K562 (cell line): ENCODE measurements around the gene MYO1F. TPM values are rescaled to one million over a fixed set of nuclear protein-coding genes. Genes with fewer than 3 reads are reported as not detected.

Source experiments
- ATF2 ChIP-seq: sonication (generic); formaldehyde crosslinking; IDR thresholded peaks from 2 replicates; pipeline ENCODE4 v1.8.1; 2022; ENCODE audit warnings: missing genetic modification reagents
- BRD9 ChIP-seq: fragments of 450-650 bp; IDR thresholded peaks from 2 replicates; pipeline ENCODE4 v1.6.1; 2018; ENCODE audit warnings: low read depth; ENCODE audit not compliant: partially characterized antibody
- CREM ChIP-seq: IDR thresholded peaks from 2 replicates; pipeline ENCODE4 v1.6.1; 2014; ENCODE audit warnings: antibody characterized with exemption, low read depth
- DIDO1 ChIP-seq: fragments of 450-650 bp; IDR thresholded peaks from 2 replicates; pipeline ENCODE4 v1.6.1; 2016; ENCODE audit warnings: low read depth, missing biosample characterization, missing genetic modification characterization
- E2F1 ChIP-seq: sonication (generic); formaldehyde crosslinking; IDR thresholded peaks from 2 replicates; pipeline ENCODE4 v1.8.1; 2023; ENCODE audit warnings: mild to moderate bottlenecking, missing genetic modification reagents, moderate library complexity
- ETV1 ChIP-seq: fragments of 450-650 bp; conservative IDR thresholded peaks from 2 replicates; pipeline ENCODE4 v1.6.1; 2016; ENCODE audit warnings: missing genetic modification characterization, control low read depth, low read depth, missing compliant biosample characterization
- ETV5 ChIP-seq: sonication (generic); formaldehyde crosslinking; IDR thresholded peaks from 2 replicates; pipeline ENCODE4 v1.4.0; 2020; ENCODE audit warnings: low read depth, mild to moderate bottlenecking, missing genetic modification reagents
- GABPA ChIP-seq: fragments of 200-800 bp; sonication (Bioruptor generic); conservative IDR thresholded peaks from 2 replicates; pipeline ENCODE4 v1.6.1; 2016; ENCODE audit warnings: low read depth, missing genetic modification characterization, missing compliant biosample characterization
- KLF13 ChIP-seq: fragments of 450-650 bp; IDR thresholded peaks from 2 replicates; pipeline ENCODE4 v1.6.1; 2016; ENCODE audit warnings: missing genetic modification characterization, low read depth, mild to moderate bottlenecking, missing compliant biosample characterization, moderate library complexity, borderline replicate concordance
- MAZ ChIP-seq, 2 experiments: fragments of 450-650 bp in 1 of 2; sonication (generic) in 1 of 2; formaldehyde crosslinking; IDR thresholded peaks in 1 of 2; conservative IDR thresholded peaks in 1 of 2; 2 replicates each; pipeline versions ENCODE4 v1.4.0 to v1.5.0; 2020; ENCODE audit warnings: mild to moderate bottlenecking in 1 of 2, missing genetic modification reagents in 1 of 2
- MCM3 ChIP-seq: fragments of 450-650 bp; IDR thresholded peaks from 2 replicates; pipeline ENCODE4 v1.6.1; 2016
- MEIS2 ChIP-seq: fragments of 450-650 bp; IDR thresholded peaks from 2 replicates; pipeline ENCODE4 v1.6.1; 2014; ENCODE audit warnings: mild to moderate bottlenecking; ENCODE audit not compliant: partially characterized antibody
- MNT ChIP-seq, 2 experiments: fragments of 450-650 bp; conservative IDR thresholded peaks; 2 replicates each; pipeline ENCODE4 v1.6.1; 2017; ENCODE audit warnings: mild to moderate bottlenecking in 2 of 2, moderate library complexity in 2 of 2
- MTA1 ChIP-seq: fragments of 450-650 bp; IDR thresholded peaks from 2 replicates; pipeline ENCODE4 v1.6.1; 2017; ENCODE audit warnings: borderline replicate concordance
- RB1 ChIP-seq: fragments of 450-650 bp; IDR thresholded peaks from 2 replicates; pipeline ENCODE4 v1.6.1; 2017; ENCODE audit warnings: low read depth, mild to moderate bottlenecking
- SMARCA4 ChIP-seq: fragments of 450-650 bp; IDR thresholded peaks from 2 replicates; pipeline ENCODE4 v1.6.1; 2016
- SRF ChIP-seq, 2 experiments: fragments of 250-450, 450-650 bp in 1 of 2; sonication (Bioruptor Pico) in 1 of 2; sonication (generic) in 1 of 2; formaldehyde crosslinking; IDR thresholded peaks; 2 replicates each; pipeline versions ENCODE4 v1.5.0 to v1.5.1; 2020 to 2022; ENCODE audit warnings: mild to moderate bottlenecking in 1 of 2, missing genetic modification reagents in 1 of 2
- TBL1XR1 ChIP-seq, 2 experiments: IDR thresholded peaks; 2 replicates each; pipeline ENCODE4 v1.6.1; 2012; ENCODE audit warnings: improper control_type of control experiment in 2 of 2, low read length in 2 of 2, mild to moderate bottlenecking in 1 of 2
- TEAD1 ChIP-seq, 2 experiments: fragments of 450-650 bp in 1 of 2; sonication (generic) in 1 of 2; formaldehyde crosslinking; IDR thresholded peaks; 2 replicates each; pipeline versions ENCODE4 v1.4.0 to v1.8.0; 2020 to 2022; ENCODE audit warnings: mild to moderate bottlenecking in 2 of 2, missing genetic modification reagents in 1 of 2
- ZBED1 ChIP-seq: IDR thresholded peaks from 2 replicates; pipeline ENCODE4 v1.6.1; 2014
- ZNF174 ChIP-seq: fragments of 250-450 bp; sonication (Bioruptor Pico); IDR thresholded peaks from 2 replicates; pipeline ENCODE4 v1.4.0; 2020; ENCODE audit warnings: mild to moderate bottlenecking
- ZNF41 ChIP-seq: fragments of 250-450 bp; sonication (Bioruptor Pico); conservative IDR thresholded peaks from 2 replicates; pipeline ENCODE4 v1.4.0; 2020; ENCODE audit warnings: mild to moderate bottlenecking
- ZNF695 ChIP-seq: fragments of 450-650 bp; formaldehyde crosslinking; IDR thresholded peaks from 2 replicates; pipeline ENCODE4 v1.4.0; 2020; ENCODE audit warnings: mild to moderate bottlenecking, moderate library complexity
- polyA plus RNA-seq, 8 experiments: library from polyadenylated mRNA; depleted of rRNA in 4 of 8; stranded (reverse) in 5 of 8; unstranded in 3 of 8; fragments of >200 nt; fragmentation: Nextera tagmentation in 2 of 8; fragmentation: Illumina TruSeq in 1 of 8; extraction: Ambion mirVana in 2 of 8; extraction: Trizol in 1 of 8; gene quantifications; 2 replicates each; pipeline versions ENCODE4 v1.2.1 to v1.2.3, GENCODE V29; 2011 to 2014; ENCODE audit warnings: inconsistent platforms in 1 of 8, missing spikeins in 1 of 8
- total RNA-seq, 7 experiments: library from RNA; depleted of rRNA in 6 of 7; stranded (reverse); fragments of >200 nt in 6 of 7; fragmentation: Illumina TruSeq in 2 of 7; extraction: Trizol in 2 of 7; gene quantifications; 2 replicates each; pipeline versions ENCODE4 v1.2.1 to v1.2.3, GENCODE V29; 2011 to 2021; ENCODE audit warnings: low replicate concordance in 1 of 7
- TF ChIP-seq, protein P1 (sequence below): fragments of 250-450 bp; sonication (Bioruptor Pico); IDR thresholded peaks from 2 replicates; pipeline ENCODE4 v1.5.1; 2021; ENCODE audit warnings: mild to moderate bottlenecking

Gene MYO1F
- total and polyA plus RNA-seq, 9 of the 15 experiments (the other 6 are each of a cell fraction or from before 2014, with no cell fraction given): 0.78 to 9.4 (median 4.3) TPM

DNA sequence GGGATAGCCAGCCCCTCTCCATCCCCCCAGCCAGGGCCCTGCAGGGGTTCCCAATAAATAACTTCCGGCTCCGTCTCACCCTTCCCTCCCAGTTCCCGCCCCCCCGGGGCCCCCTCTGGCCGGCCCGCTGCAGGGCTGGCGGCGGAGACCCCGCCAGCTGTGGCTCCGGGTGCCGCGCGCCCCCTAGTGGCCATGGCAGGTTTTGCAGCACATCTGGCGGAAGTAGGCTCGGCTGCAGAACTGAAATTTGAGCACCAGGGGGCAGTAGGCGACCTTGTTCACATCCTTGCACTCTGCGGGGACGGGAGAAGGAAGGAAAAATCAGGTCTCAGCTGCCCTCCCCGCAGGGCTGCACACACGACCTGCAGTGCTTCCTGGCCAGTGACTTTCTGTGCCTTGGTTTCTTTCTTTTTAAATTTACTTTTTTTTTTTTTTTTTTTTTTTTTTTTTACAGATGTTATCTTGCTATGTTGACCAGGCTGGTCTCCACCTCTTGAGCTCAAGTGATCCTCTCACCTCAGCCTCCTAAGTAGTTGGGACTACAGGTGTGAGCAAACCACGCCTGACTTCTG, 3.6 kb upstream of the MYO1F start (continued):
- TF ChIP-seq E2F1 (CRISPR knock-in tag): no peak
- peak; percentile 91 for TF ChIP-seq ETV1
- TF ChIP-seq TBL1XR1 (IDR thresholded peaks at IDR 0.05; ENCODE audit: low read length in 2 of 2): 0 out of 4 replicates have a peak, but pooled peaks of 1 of the 2 experiments have one; percentile 49
- TF ChIP-seq SRF (CRISPR knock-in tag; IDR thresholded peaks at IDR 0.05): no peak
- no peak for TF ChIP-seq MCM3
- TF ChIP-seq MEIS2: no peak
- TF ChIP-seq RB1: peak; percentile 94
- TF ChIP-seq DIDO1 (tag): no peak
- TF ChIP-seq, protein P1, sequence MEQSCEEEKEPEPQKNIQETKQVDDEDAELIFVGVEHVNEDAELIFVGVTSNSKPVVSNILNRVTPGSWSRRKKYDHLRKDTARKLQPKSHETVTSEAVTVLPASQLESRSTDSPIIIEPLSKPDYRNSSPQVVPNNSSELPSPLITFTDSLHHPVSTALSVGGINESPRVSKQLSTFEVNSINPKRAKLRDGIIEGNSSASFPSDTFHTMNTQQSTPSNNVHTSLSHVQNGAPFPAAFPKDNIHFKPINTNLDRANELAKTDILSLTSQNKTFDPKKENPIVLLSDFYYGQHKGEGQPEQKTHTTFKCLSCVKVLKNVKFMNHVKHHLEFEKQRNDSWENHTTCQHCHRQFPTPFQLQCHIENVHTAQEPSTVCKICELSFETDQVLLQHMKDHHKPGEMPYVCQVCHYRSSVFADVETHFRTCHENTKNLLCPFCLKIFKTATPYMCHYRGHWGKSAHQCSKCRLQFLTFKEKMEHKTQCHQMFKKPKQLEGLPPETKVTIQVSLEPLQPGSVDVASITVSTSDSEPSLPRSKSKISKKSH (CRISPR knock-in tag): no peak
- TF ChIP-seq CREM: peak; percentile 45; the same call in 1 of the 2 replicates
- no peak for TF ChIP-seq BRD9
- TF ChIP-seq MNT (conservative IDR thresholded peaks at IDR 0.05): 0 out of 4 replicates have a peak, but pooled peaks of 1 of the 2 experiments have one; percentile 20
- TF ChIP-seq ZNF174 (CRISPR knock-in tag): no peak
- TF ChIP-seq MAZ (CRISPR knock-in tag; conservative IDR thresholded peaks at IDR 0.05 in 1 of 2, IDR thresholded peaks at IDR 0.05 in 1 of 2): peak in 1 of 2 experiments; percentile 79; a peak in 3 of 4 replicates
- TF ChIP-seq ZNF695 (CRISPR knock-in tag): no peak
- TF ChIP-seq ZNF41 (CRISPR knock-in tag): no peak
- no peak for TF ChIP-seq ATF2 (CRISPR knock-in tag)
- TF ChIP-seq ETV5 (CRISPR knock-in tag): peak; percentile 72
- TF ChIP-seq SMARCA4: no peak
- 0 out of 4 replicates have a peak, but pooled peaks of 1 of the 2 experiments have one; percentile 48 for TF ChIP-seq TEAD1 (CRISPR knock-in tag; IDR thresholded peaks at IDR 0.05)
- no peak for TF ChIP-seq MTA1
- TF ChIP-seq ZBED1: no peak
- no peak for TF ChIP-seq KLF13
- peak; percentile 68 for TF ChIP-seq GABPA (tag)
